ENCODE results near the gene RTCA.

DNA sequence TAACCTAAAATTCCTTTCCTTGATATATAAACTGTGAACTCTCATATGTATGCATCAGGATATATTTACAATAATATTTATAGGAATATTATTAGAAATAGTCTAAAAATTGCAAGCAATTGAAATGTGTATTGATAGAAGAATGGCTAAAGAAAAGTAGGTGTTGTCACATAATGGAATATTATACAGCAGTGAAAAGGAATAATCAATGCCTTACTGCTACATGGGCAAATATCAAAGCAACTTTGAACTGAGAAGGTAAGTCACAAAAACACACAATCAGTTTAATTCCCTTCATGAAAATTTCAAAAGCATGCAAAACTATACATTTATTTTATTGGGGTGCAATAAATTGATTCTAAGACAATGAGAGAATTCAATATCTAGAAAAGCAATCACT, 50.6 kb downstream of the RTCA start:
- TF ChIP-seq, protein P1, sequence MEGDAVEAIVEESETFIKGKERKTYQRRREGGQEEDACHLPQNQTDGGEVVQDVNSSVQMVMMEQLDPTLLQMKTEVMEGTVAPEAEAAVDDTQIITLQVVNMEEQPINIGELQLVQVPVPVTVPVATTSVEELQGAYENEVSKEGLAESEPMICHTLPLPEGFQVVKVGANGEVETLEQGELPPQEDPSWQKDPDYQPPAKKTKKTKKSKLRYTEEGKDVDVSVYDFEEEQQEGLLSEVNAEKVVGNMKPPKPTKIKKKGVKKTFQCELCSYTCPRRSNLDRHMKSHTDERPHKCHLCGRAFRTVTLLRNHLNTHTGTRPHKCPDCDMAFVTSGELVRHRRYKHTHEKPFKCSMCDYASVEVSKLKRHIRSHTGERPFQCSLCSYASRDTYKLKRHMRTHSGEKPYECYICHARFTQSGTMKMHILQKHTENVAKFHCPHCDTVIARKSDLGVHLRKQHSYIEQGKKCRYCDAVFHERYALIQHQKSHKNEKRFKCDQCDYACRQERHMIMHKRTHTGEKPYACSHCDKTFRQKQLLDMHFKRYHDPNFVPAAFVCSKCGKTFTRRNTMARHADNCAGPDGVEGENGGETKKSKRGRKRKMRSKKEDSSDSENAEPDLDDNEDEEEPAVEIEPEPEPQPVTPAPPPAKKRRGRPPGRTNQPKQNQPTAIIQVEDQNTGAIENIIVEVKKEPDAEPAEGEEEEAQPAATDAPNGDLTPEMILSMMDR (IDR thresholded peaks at IDR 0.05; ENCODE audit: poor library complexity, severe bottlenecking), result no peak
- TF ChIP-seq TAF1 (IDR thresholded peaks at IDR 0.05; ENCODE audit: low read depth), result no peak
- no peak for TF ChIP-seq RAD21 (conservative IDR thresholded peaks at IDR 0.05)
- no peak for TF ChIP-seq SMC3 (conservative IDR thresholded peaks at IDR 0.05; ENCODE audit: poor library complexity)
- no peak for TF ChIP-seq EP300 (conservative IDR thresholded peaks at IDR 0.05; ENCODE audit: poor library complexity, severe bottlenecking)
- TF ChIP-seq POLR2AphosphoS5 (IDR thresholded peaks at IDR 0.05), result no peak

Measured in neural cell (in vitro differentiated cells).